Upper lobe of left lung (tissue), 6 donors: ENCODE measurements around the gene CYP2S1. TPM values are rescaled to one million over a fixed set of nuclear protein-coding genes. Genes with fewer than 3 reads are reported as not detected.

Source experiments
- ATAC-seq, 2 donors: fragments of 200-7000 bp; cut with Tn5 transposase; one replicate each; pipeline ENCODE4 v1.9.1; 2022; ENCODE audit warnings: mild to moderate bottlenecking in 2 of 2, moderate library complexity in 2 of 2; ENCODE audit not compliant: low FRiP score in 2 of 2
- DNase-seq, 2 donors: peaks; one replicate each; pipeline ENCODE4 v3.0.0-alpha.2; 2019 to 2020
- H3K27ac ChIP-seq, 4 donors: fragments of 200-600 bp; sonication (generic); one replicate each; pipeline ENCODE4 v1.5.1; 2016 to 2019
- H3K27me3 ChIP-seq, 4 donors: fragments of 200-600 bp; sonication (generic); one replicate each; pipeline ENCODE4 v1.5.1; 2017 to 2019
- H3K36me3 ChIP-seq, 4 donors: fragments of 200-600 bp; sonication (generic); one replicate each; pipeline ENCODE4 v1.5.1; 2016 to 2019
- H3K4me1 ChIP-seq, 4 donors: fragments of 200-600 bp; sonication (generic); one replicate each; pipeline ENCODE4 v1.5.1; 2018 to 2019
- H3K4me3 ChIP-seq, 4 donors: fragments of 200-600 bp; sonication (generic); one replicate each; pipeline ENCODE4 v1.5.1; 2017 to 2019; ENCODE audit warnings: mild to moderate bottlenecking in 2 of 4, moderate library complexity in 1 of 4
- H3K9me3 ChIP-seq, 4 donors: fragments of 200-600 bp; sonication (generic); one replicate each; pipeline ENCODE4 v1.5.1; 2018 to 2019
- EP300 ChIP-seq, 4 donors: sonication (generic); formaldehyde crosslinking; IDR thresholded peaks; one replicate each; pipeline ENCODE4 v1.5.1; 2017; ENCODE audit warnings: antibody characterized with exemption in 4 of 4, control low read depth in 2 of 4
- POLR2A ChIP-seq, 4 donors: fragments of 450-650 bp; IDR thresholded peaks; one replicate each; pipeline ENCODE4 v1.5.1; 2016 to 2017; ENCODE audit warnings: antibody characterized with exemption in 4 of 4, mild to moderate bottlenecking in 2 of 4
- POLR2AphosphoS5 ChIP-seq, 2 donors: sonication (generic); formaldehyde crosslinking; IDR thresholded peaks; one replicate each; pipeline ENCODE4 v1.5.1; 2017; ENCODE audit warnings: antibody characterized with exemption in 2 of 2
- WGBS, 2 donors: methylation state at CpG; one replicate each; pipeline ENCODE4 v1.1.5; 2017 to 2018; 5-methylcytosine and 5-hydroxymethylcytosine counted together
- total RNA-seq, 6 donors: library from RNA; depleted of rRNA in 4 of 6; stranded (reverse); fragments of >200 nt in 4 of 6; gene quantifications; one replicate each; pipeline versions ENCODE4 v1.1.0 to v1.2.1, GENCODE V29; 2016 to 2021
- TF ChIP-seq, protein P1 (sequence below), 6 experiments: fragments of 450-650 bp in 4 of 6; fragments of 200-600 bp in 2 of 6; sonication (generic) in 2 of 6; IDR thresholded peaks; one replicate each; pipeline ENCODE4 v1.5.1; 2016 to 2019; ENCODE audit warnings: antibody characterized with exemption in 6 of 6
- donor health status: DM: no; HTN: no; CAD: no; lungs with moderate emphysema.
- donor health status: DM: no; HTN: yes; CAD: no; lungs with severe emphysema.

CYP2S1 gene
- total RNA-seq, 6 donors from 2014 or later: 5.2 to 40.6 (median 20.1) TPM

DNA sequence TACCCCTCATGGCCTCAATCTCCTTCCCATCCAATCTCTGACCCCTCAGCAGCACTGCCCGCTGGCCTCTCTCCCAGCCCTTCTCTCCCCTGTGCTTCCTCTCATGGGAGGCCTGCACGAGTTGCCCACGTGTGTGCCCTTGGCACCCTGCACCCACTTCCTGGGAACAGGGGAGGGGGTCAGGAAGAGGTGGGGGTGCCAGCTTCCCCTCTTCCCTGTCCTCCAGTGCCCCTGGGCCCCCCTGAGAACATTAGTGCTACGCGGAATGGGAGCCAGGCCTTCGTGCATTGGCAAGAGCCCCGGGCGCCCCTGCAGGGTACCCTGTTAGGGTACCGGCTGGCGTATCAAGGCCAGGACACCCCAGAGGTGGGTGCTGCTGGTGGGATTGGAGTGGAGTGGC is 45.2 kb downstream of the CYP2S1 start:
- no peaks in the 10 kb centered on the region for H3K27me3 ChIP-seq
- peaks cover 0 to 38% (median 2%) of the 10 kb centered on the region in 4 donors for H3K36me3 ChIP-seq
- H3K9me3 ChIP-seq: no peaks in the 10 kb centered on the region
- 69 to 78% methylated on average over 8 to 9 of the region's 10 CpGs for WGBS, 2 donors
- TF ChIP-seq, protein P1, sequence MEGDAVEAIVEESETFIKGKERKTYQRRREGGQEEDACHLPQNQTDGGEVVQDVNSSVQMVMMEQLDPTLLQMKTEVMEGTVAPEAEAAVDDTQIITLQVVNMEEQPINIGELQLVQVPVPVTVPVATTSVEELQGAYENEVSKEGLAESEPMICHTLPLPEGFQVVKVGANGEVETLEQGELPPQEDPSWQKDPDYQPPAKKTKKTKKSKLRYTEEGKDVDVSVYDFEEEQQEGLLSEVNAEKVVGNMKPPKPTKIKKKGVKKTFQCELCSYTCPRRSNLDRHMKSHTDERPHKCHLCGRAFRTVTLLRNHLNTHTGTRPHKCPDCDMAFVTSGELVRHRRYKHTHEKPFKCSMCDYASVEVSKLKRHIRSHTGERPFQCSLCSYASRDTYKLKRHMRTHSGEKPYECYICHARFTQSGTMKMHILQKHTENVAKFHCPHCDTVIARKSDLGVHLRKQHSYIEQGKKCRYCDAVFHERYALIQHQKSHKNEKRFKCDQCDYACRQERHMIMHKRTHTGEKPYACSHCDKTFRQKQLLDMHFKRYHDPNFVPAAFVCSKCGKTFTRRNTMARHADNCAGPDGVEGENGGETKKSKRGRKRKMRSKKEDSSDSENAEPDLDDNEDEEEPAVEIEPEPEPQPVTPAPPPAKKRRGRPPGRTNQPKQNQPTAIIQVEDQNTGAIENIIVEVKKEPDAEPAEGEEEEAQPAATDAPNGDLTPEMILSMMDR (IDR thresholded peaks at IDR 0.05): no peak
- TF ChIP-seq POLR2A (IDR thresholded peaks at IDR 0.05): no peak
- no peak for TF ChIP-seq POLR2AphosphoS5 (IDR thresholded peaks at IDR 0.05)
- TF ChIP-seq EP300 (IDR thresholded peaks at IDR 0.05): no peak
- ATAC-seq (no peak), DNase-seq (no peak)
- no peak overlapping the region for H3K27ac ChIP-seq
- H3K4me1 ChIP-seq: no peaks in the 10 kb centered on the region
- no peak overlapping the region for H3K4me3 ChIP-seq

DNA sequence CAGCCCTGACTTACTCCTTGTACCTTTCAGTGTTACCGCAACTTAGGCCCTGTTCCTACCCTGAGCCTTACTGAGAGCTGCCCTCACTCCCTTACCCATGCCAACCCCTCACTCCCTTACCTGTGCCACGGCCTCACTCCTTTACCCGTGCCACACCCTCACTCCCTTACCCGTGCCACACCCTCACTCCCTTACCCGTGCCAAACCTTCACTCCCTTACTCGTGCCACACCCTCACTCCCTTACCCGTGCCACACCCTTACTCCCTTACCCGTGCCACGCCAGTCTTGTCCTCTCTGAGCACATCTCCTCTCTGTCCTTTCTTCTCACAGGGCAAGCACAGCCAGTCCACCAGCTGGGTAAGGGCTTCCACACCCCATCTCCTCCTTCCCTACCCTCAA is 46.3 kb downstream of the CYP2S1 start:
- WGBS, 2 donors: 79 to 87% methylated on average over 9 of the region's 9 CpGs
- H3K27ac ChIP-seq: no peak overlapping the region
- no peak for TF ChIP-seq POLR2AphosphoS5 (IDR thresholded peaks at IDR 0.05)
- TF ChIP-seq POLR2A (IDR thresholded peaks at IDR 0.05): no peak
- TF ChIP-seq EP300 (IDR thresholded peaks at IDR 0.05): no peak
- TF ChIP-seq, protein P1 (IDR thresholded peaks at IDR 0.05): no peak
- H3K27me3 ChIP-seq: no peaks in the 10 kb centered on the region
- no peak overlapping the region for H3K4me3 ChIP-seq
- no peaks in the 10 kb centered on the region for H3K9me3 ChIP-seq
- peaks cover 0 to 40% (median 3%) of the 10 kb centered on the region in 4 donors for H3K36me3 ChIP-seq
- DNase-seq: no peak
- H3K4me1 ChIP-seq: no peaks in the 10 kb centered on the region
- ATAC-seq: no peak

DNA sequence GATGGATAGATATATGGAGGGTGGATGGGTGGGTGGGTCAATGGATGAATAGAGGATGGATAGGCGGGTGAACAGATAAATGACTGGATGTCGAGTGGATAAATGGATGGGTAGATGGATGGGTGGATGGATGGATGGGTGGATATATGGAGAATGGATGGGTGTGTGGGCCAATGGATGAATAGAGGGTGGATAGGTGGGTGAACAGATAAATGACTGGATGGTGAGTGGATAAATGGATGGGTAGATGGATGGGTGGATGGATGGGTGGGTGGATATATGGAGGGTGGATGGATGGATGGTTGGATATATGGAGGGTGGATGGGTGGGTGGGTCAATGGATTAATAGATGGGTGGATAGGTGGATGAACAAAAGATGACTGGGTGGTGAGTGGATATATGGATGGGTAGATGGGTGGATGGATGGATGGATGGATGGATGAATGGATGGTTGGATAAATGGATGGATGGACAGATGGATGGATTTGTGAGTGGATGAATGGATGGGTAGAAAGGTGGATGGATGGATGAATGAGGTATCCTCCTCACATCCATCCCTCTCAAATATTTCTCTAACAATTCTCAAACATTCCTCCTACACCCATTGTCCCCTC is 47.0 kb downstream of the CYP2S1 start:
- no peak for ATAC-seq
- 72 to 93% methylated on average over 2 of the region's 2 CpGs for WGBS, 2 donors
- H3K36me3 ChIP-seq: peaks cover 0 to 45% (median 3%) of the 10 kb centered on the region in 4 donors

DNA sequence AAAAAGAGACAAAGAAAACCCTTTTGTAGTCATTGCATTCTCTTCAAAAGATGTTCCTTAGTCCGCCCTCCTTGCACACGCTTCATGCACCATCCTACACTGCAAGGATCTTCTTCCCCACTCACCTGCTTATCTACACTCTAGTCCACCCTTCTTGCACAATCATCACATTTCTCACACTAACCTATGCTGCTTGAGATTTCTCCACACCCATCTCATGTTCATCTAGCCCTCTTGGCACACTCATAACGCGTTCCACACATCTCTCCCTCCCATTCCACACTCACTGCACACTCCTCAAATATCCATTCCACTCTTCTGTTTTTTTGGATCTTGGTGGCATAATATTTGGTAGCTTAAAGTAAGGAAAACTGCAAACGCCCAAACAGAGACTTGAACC is 48.8 kb downstream of the CYP2S1 start:
- Histone ChIP-seq H3K36me3 (peaks cover 0 to 47% (median 5%) of the 10 kb centered on the region in 4 donors), H3K9me3 (no peaks in the 10 kb centered on the region), H3K4me3 (no peak overlapping the region), H3K27me3 (no peaks in the 10 kb centered on the region), H3K27ac (no peak overlapping the region), H3K4me1 (no peaks in the 10 kb centered on the region)
- ATAC-seq (no peak), DNase-seq (no peak)
- 79 to 80% methylated on average over 5 of the region's 5 CpGs for WGBS, 2 donors
- no peak for TF ChIP-seq POLR2A (IDR thresholded peaks at IDR 0.05)
- TF ChIP-seq EP300 (IDR thresholded peaks at IDR 0.05): no peak

More for the DNA sequence above, 47.0 kb downstream of the CYP2S1 start:
- DNase-seq: no peak
- H3K9me3 ChIP-seq: no peaks in the 10 kb centered on the region
- H3K4me1 ChIP-seq: no peaks in the 10 kb centered on the region
- TF ChIP-seq, protein P1 (IDR thresholded peaks at IDR 0.05): no peak
- TF ChIP-seq EP300 (IDR thresholded peaks at IDR 0.05) (no peak), POLR2A (IDR thresholded peaks at IDR 0.05) (no peak), POLR2AphosphoS5 (IDR thresholded peaks at IDR 0.05) (no peak)
- H3K4me3 ChIP-seq: no peak overlapping the region
- H3K27ac ChIP-seq: no peak overlapping the region
- H3K27me3 ChIP-seq: no peaks in the 10 kb centered on the region

DNA sequence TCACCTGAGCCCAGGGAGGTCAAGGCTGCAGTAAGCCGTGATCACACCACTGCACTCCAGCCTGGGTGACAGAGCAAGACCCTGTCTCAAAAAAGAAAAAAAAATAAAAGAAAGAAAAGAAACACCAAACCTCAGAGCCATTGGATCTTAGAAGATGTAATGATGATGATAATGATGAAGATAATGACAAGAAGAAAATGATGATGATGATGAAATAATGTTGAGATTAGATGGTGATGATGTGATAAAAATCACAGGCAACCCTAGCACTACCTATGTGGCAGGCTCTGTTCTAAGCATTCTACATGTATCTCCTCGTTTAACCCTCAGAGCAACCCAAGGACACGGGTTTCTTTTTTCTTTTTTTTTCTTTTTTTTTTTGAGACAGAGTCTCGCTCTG is 51.1 kb downstream of the CYP2S1 start:
- H3K36me3 ChIP-seq: peaks cover 0 to 43% (median 8%) of the 10 kb centered on the region in 4 donors
- TF ChIP-seq POLR2A (IDR thresholded peaks at IDR 0.05) (no peak), POLR2AphosphoS5 (IDR thresholded peaks at IDR 0.05) (no peak), EP300 (IDR thresholded peaks at IDR 0.05) (no peak)
- TF ChIP-seq, protein P1 (IDR thresholded peaks at IDR 0.05): no peak
- no peak overlapping the region for H3K4me3 ChIP-seq
- H3K9me3 ChIP-seq: no peaks in the 10 kb centered on the region
- no peaks in the 10 kb centered on the region for H3K4me1 ChIP-seq
- DNase-seq: no peak
- WGBS, 2 donors: 86 to 90% methylated on average over 4 of the region's 4 CpGs
- no peaks in the 10 kb centered on the region for H3K27me3 ChIP-seq
- ATAC-seq: no peak
- H3K27ac ChIP-seq: no peak overlapping the region
